HL-60 (cell line): Measurements from ENCODE around the gene MAGI2.
"Not testable (repeated sequence)": the region's sequence is repeated elsewhere in the genome, so short reads cannot be mapped to it uniquely, and the experiment has no call there.

Experiments
- DNase-seq, 2 experiments: peaks; one replicate each; pipeline ENCODE4 v3.0.0-alpha.2; 2010 to 2020; ENCODE audit warnings: low read depth in 1 of 2, low spot score in 1 of 2
- H3K27ac ChIP-seq: fragments of 250-450 bp; sonication (Bioruptor Pico); replicated peaks from 2 replicates; pipeline ENCODE4 v1.5.1; 2020; ENCODE audit warnings: mild to moderate bottlenecking, moderate library complexity
- H3K27me3 ChIP-seq: fragments of 250-450 bp; sonication (Bioruptor Pico); 2 replicates; pipeline ENCODE4 v1.5.1; 2021; ENCODE audit warnings: mild to moderate bottlenecking, moderate library complexity; ENCODE audit not compliant: insufficient read depth, poor library complexity, severe bottlenecking
- H3K4me3 ChIP-seq: replicated peaks from 2 replicates; pipeline ENCODE4 v1.5.1; 2011; ENCODE audit warnings: mild to moderate bottlenecking, control low read depth, low read length; ENCODE audit not compliant: insufficient read depth
- GABPA ChIP-seq: IDR thresholded peaks from 2 replicates; pipeline ENCODE4 v1.6.1; 2012; ENCODE audit warnings: low read depth
- POLR2AphosphoS5 ChIP-seq: IDR thresholded peaks from 2 replicates; pipeline ENCODE4 v1.6.1; 2012; ENCODE audit warnings: low read depth
- REST ChIP-seq: IDR thresholded peaks from 2 replicates; pipeline ENCODE4 v1.6.1; 2012; ENCODE audit warnings: low read depth; ENCODE audit not compliant: insufficient replicate concordance
- SPI1 ChIP-seq: IDR thresholded peaks from 2 replicates; pipeline ENCODE4 v1.6.1; 2012; ENCODE audit warnings: low read depth, mild to moderate bottlenecking, borderline replicate concordance
- TF ChIP-seq, protein P1 (sequence below): IDR thresholded peaks from one replicate; pipeline ENCODE4 v1.5.1; 2011; ENCODE audit warnings: low read length, control low read depth, inconsistent platforms; ENCODE audit not compliant: insufficient read depth

MAGI2 gene

DNA sequence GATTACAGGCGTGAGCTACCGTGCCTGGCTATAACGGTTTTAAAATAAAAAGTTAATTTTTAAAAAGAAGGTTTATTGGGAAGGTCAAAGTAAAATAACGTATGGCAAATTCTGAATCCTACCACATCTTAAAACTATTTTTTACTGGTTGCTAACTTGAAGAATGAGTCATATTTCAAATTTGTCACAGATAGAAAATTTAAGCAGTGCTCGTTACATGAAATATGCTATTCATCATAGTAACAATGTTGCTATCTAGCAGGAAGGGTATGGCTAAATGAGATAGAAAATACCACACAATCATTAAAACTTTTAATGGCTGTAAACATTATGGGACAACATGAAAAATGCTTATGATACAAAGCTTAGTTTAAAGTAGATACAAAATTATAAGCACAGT, 1154.4 kb downstream of the MAGI2 start:
- no peak for DNase-seq
- no peaks in the 10 kb centered on the region for H3K27me3 ChIP-seq
- H3K27ac ChIP-seq = no peak overlapping the region
- TF ChIP-seq GABPA (no peak), SPI1 (no peak), POLR2AphosphoS5 (no peak), REST (no peak)
- TF ChIP-seq, protein P1, sequence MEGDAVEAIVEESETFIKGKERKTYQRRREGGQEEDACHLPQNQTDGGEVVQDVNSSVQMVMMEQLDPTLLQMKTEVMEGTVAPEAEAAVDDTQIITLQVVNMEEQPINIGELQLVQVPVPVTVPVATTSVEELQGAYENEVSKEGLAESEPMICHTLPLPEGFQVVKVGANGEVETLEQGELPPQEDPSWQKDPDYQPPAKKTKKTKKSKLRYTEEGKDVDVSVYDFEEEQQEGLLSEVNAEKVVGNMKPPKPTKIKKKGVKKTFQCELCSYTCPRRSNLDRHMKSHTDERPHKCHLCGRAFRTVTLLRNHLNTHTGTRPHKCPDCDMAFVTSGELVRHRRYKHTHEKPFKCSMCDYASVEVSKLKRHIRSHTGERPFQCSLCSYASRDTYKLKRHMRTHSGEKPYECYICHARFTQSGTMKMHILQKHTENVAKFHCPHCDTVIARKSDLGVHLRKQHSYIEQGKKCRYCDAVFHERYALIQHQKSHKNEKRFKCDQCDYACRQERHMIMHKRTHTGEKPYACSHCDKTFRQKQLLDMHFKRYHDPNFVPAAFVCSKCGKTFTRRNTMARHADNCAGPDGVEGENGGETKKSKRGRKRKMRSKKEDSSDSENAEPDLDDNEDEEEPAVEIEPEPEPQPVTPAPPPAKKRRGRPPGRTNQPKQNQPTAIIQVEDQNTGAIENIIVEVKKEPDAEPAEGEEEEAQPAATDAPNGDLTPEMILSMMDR = no peak
- no peak overlapping the region for H3K4me3 ChIP-seq

GRCh38 chr7:78296644-78297371, 1156.7 kb downstream of the MAGI2 start:
- DNase-seq = no peak
- Histone ChIP-seq H3K4me3 (no peak overlapping the region), H3K27me3 (no peaks in the 10 kb centered on the region), H3K27ac (no peak overlapping the region)
- no peak for TF ChIP-seq SPI1
- TF ChIP-seq, protein P1 = no peak
- TF ChIP-seq GABPA = no peak
- no peak for TF ChIP-seq REST
- TF ChIP-seq POLR2AphosphoS5 = no peak

DNA sequence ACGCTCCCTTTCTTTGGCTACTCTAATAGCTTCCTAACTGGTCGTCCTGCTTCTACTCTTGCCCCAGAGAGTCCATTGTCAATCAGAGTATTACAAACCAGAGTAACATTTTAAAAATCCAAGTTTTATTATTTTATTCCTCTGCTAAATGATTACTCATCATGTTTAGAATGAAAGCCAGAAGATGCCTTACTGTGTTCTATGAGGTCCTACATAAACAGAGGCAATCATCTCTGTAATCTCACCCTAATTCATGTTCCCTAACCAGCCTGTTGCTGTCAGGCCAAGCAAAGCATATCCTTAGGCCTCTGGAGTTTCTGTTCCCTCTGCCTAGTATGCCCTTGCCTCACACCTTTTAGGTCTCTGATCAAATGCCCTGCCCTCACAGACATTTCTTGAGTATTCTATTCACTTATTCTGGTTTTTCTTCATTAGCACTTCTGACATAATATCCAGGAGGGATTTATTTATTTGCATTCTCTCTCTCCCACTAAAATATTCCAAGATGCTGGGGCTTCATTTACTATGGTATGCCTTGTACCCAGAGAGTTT, 1157.3 kb downstream of the MAGI2 start:
- Histone ChIP-seq H3K27ac (no peak overlapping the region), H3K4me3 (no peak overlapping the region), H3K27me3 (no peaks in the 10 kb centered on the region)
- no peak for DNase-seq
- TF ChIP-seq POLR2AphosphoS5 (no peak), GABPA (no peak), SPI1 (no peak), REST (no peak)
- TF ChIP-seq, protein P1 = no peak

- not testable (repeated sequence) for DNase-seq, H3K4me3 ChIP-seq, H3K27ac ChIP-seq, H3K27me3 ChIP-seq
These were observed 1164.0 kb downstream of the MAGI2 start for GRCh38 chr7:78289471-78289870.
